ENCODE data around the gene TMEM272.

TMEM272 gene

DNA sequence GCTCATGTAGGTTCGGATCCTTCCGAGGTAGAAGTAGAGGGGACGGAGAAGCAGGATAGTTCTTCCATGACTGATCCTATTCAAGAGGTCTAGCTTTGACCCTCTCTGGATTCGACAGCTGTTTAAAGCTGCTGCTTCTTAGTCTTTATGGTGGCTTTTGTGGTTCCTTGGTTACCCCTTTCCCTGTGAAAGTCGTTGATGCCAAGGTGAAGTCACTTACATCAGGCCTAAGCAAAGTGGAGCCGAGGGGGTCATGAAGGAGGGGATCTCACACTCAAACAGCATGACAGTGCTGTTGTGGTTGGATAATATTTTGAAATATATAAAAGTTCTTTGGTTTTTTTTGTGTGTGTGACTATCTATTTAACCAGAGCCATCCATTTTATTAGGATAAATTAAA, 24.9 kb upstream of the TMEM272 start:
- Histone ChIP-seq H3K9me3 (ENCODE audit: control extremely low read depth in 1 of 5, control insufficient read depth in 4 of 5, insufficient read depth in 2 of 5, low read depth in 1 of 5, low read length in 4 of 5) (no peaks in the 10 kb centered on the region), H3K27ac (ENCODE audit: insufficient read depth in 1 of 2, low read depth in 1 of 2, low read length in 2 of 2, poor library complexity in 1 of 2, severe bottlenecking in 2 of 2) (no peak overlapping the region), H3K36me3 (ENCODE audit: control insufficient read depth in 4 of 4, insufficient read depth in 4 of 4, low read length in 3 of 4) (no peaks in the 10 kb centered on the region), H3K4me1 (ENCODE audit: control extremely low read depth in 1 of 4, control insufficient read depth in 4 of 4, insufficient read depth in 4 of 4, low read length in 3 of 4) (peaks cover 0 to 10% (median 0%) of the 10 kb centered on the region in 4 experiments), H3K4me3 (ENCODE audit: control insufficient read depth in 1 of 7, extremely low read depth in 1 of 7, insufficient read depth in 4 of 7, low read depth in 2 of 7, low read length in 6 of 7) (no peak overlapping the region), H3K27me3 (replicated peaks in 2 of 5; ENCODE audit: control insufficient read depth in 4 of 5, insufficient read depth in 5 of 5, low read length in 4 of 5) (no peaks in the 10 kb centered on the region)
- DNase-seq, result no peak
- WGBS (ENCODE audit: insufficient coverage), result 93% methylated on average over 2 of the region's 6 CpGs
- ChIA-PET POLR2A (no interaction called here), CTCF (interaction anchor here (1.3 kb wide), 2 partner anchors 15 to 23 kb away, joined by 3 to 4 read pairs; no protein-coding TSS in a partner anchor)

- no peak overlapping the region for H3K4me3 ChIP-seq (ENCODE audit: control insufficient read depth in 1 of 7, extremely low read depth in 1 of 7, insufficient read depth in 4 of 7, low read depth in 2 of 7, low read length in 6 of 7)
- H3K4me1 ChIP-seq (ENCODE audit: control extremely low read depth in 1 of 4, control insufficient read depth in 4 of 4, insufficient read depth in 4 of 4, low read length in 3 of 4), result peaks cover 2 to 20% (median 9%) of the 10 kb centered on the region in 4 experiments
- no peaks in the 10 kb centered on the region for H3K9me3 ChIP-seq (ENCODE audit: control extremely low read depth in 1 of 5, control insufficient read depth in 4 of 5, insufficient read depth in 2 of 5, low read depth in 1 of 5, low read length in 4 of 5)
- CTCF ChIA-PET, result interaction anchor here (0.8 kb wide), 1 partner anchor 26 kb away, joined by 3 read pairs; no protein-coding TSS in a partner anchor
- WGBS (ENCODE audit: insufficient coverage), result 100% methylated on average over 1 of the region's 4 CpGs
- no peaks in the 10 kb centered on the region for H3K27me3 ChIP-seq (replicated peaks in 2 of 5; ENCODE audit: control insufficient read depth in 4 of 5, insufficient read depth in 5 of 5, low read length in 4 of 5)
- H3K36me3 ChIP-seq (ENCODE audit: control insufficient read depth in 4 of 4, insufficient read depth in 4 of 4, low read length in 3 of 4), result no peaks in the 10 kb centered on the region
- no peak overlapping the region for H3K27ac ChIP-seq (ENCODE audit: insufficient read depth in 1 of 2, low read depth in 1 of 2, low read length in 2 of 2, poor library complexity in 1 of 2, severe bottlenecking in 2 of 2)
- POLR2A ChIA-PET, result interaction anchor here (0.7 kb wide), 1 partner anchor 40 kb away, joined by 3 read pairs; no protein-coding TSS in a partner anchor
- DNase-seq, result no peak
Observed at GRCh38 chr13:51867062-51867461, 22.1 kb upstream of the TMEM272 start.

DNA sequence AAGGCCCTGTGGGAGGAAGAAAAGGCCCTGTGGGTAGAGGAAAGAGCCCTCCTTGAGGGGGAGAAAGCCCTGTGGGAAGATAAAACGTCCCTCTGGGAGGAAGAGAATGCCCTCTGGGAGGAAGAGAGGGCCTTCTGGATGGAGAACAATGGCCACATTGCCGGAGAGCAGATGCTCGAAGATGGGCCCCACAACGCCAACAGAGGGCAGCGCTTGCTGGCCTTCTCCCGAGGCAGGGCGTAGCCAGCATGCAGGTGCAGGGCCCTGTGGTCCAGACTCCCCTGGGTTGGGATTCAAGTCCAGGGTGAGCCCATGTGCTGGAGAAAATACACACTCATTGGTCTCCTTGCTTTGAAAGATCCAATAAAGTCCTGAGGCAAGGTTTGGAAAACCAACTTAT, 20.9 kb upstream of the TMEM272 start:
- H3K4me3 ChIP-seq (ENCODE audit: control insufficient read depth in 1 of 7, extremely low read depth in 1 of 7, insufficient read depth in 4 of 7, low read depth in 2 of 7, low read length in 6 of 7), result no peak overlapping the region
- H3K9me3 ChIP-seq (ENCODE audit: control extremely low read depth in 1 of 5, control insufficient read depth in 4 of 5, insufficient read depth in 2 of 5, low read depth in 1 of 5, low read length in 4 of 5), result no peaks in the 10 kb centered on the region
- DNase-seq, result no peak
- no peaks in the 10 kb centered on the region for H3K27me3 ChIP-seq (replicated peaks in 2 of 5; ENCODE audit: control insufficient read depth in 4 of 5, insufficient read depth in 5 of 5, low read length in 4 of 5)
- H3K36me3 ChIP-seq (ENCODE audit: control insufficient read depth in 4 of 4, insufficient read depth in 4 of 4, low read length in 3 of 4), result no peaks in the 10 kb centered on the region
- peaks cover 2 to 20% (median 9%) of the 10 kb centered on the region in 4 experiments for H3K4me1 ChIP-seq (ENCODE audit: control extremely low read depth in 1 of 4, control insufficient read depth in 4 of 4, insufficient read depth in 4 of 4, low read length in 3 of 4)
- 95% methylated on average over 7 of the region's 7 CpGs for WGBS (ENCODE audit: insufficient coverage)
- H3K27ac ChIP-seq (ENCODE audit: insufficient read depth in 1 of 2, low read depth in 1 of 2, low read length in 2 of 2, poor library complexity in 1 of 2, severe bottlenecking in 2 of 2), result no peak overlapping the region
- CTCF ChIA-PET, result interaction anchor here (1.3 to 4.0 kb wide), 2 partner anchors 10 to 12 kb away, joined by 3 to 14 read pairs; no protein-coding TSS in a partner anchor
- POLR2A ChIA-PET, result no interaction called here

DNA sequence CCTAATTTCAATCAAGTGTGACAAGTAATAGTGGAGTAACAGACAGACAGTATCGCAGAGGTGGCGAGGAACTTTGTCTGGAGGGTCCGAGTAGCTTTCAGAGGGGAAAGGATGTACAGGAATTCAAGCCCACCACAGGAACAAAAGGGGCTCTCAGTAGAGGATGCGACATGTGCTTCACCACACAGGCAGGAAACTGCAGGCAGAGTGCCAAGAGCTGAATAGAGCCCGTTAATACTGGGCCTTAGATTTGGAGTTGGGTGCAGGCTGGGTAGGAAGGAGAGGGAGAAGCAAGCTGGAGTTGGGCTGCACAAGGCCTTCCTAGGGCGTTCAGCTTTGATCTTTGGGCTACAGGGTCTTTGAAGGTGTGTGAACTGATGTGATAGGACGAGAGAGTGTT, 18.0 kb upstream of the TMEM272 start:
- peaks cover 2 to 18% (median 9%) of the 10 kb centered on the region in 4 experiments for H3K4me1 ChIP-seq (ENCODE audit: control extremely low read depth in 1 of 4, control insufficient read depth in 4 of 4, insufficient read depth in 4 of 4, low read length in 3 of 4)
- H3K36me3 ChIP-seq (ENCODE audit: control insufficient read depth in 4 of 4, insufficient read depth in 4 of 4, low read length in 3 of 4), result no peaks in the 10 kb centered on the region
- 32% methylated on average over 7 of the region's 7 CpGs for WGBS (ENCODE audit: insufficient coverage)
- no peak overlapping the region for H3K4me3 ChIP-seq (ENCODE audit: control insufficient read depth in 1 of 7, extremely low read depth in 1 of 7, insufficient read depth in 4 of 7, low read depth in 2 of 7, low read length in 6 of 7)
- CTCF ChIA-PET, result interaction anchor here (0.8 to 5.0 kb wide), 8 partner anchors 9 to 32 kb away, joined by 3 to 24 read pairs (median 4); no protein-coding TSS in a partner anchor
- H3K27me3 ChIP-seq (replicated peaks in 2 of 5; ENCODE audit: control insufficient read depth in 4 of 5, insufficient read depth in 5 of 5, low read length in 4 of 5), result no peaks in the 10 kb centered on the region
- POLR2A ChIA-PET, result no interaction called here
- no peak overlapping the region for H3K27ac ChIP-seq (ENCODE audit: insufficient read depth in 1 of 2, low read depth in 1 of 2, low read length in 2 of 2, poor library complexity in 1 of 2, severe bottlenecking in 2 of 2)
- H3K9me3 ChIP-seq (ENCODE audit: control extremely low read depth in 1 of 5, control insufficient read depth in 4 of 5, insufficient read depth in 2 of 5, low read depth in 1 of 5, low read length in 4 of 5), result no peaks in the 10 kb centered on the region
- peak in 2 of 3 donors; percentile 60 to 62 for DNase-seq

DNA sequence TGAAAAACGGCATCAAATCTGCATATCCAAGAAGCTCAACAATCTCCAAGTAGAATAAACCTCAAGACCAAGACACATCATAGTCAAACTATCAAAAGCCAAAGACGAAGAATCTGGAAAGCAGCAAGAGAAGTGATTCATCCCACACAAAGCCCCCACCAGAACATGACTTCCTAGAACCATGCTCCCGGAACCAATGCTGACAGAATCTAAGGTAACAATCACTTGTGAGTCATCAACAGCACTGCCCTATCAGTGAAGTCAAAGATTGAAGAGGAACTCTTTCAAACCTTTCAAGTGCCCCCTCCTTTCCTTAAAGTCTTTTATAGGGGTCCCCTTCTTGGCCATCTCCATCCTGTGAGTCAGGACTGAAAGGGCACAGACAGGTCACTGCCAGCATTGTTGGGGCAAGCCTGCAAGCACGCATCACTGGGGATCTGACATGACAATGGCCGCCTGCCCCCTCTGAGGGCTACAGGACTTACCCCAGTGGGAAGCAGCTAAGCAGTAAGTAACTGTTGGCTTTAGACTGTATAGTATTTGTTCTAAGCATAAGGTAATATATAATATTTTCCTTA, 16.8 kb upstream of the TMEM272 start, which contains the start of gene CCDC70:
Gene CCDC70, plus strand, starts transcription at position 247 of the 578 bp plus-strand sequence. CDS start 3,443 bp downstream, outside the sequence.
- Histone ChIP-seq H3K9me3 (ENCODE audit: control extremely low read depth in 1 of 5, control insufficient read depth in 4 of 5, insufficient read depth in 2 of 5, low read depth in 1 of 5, low read length in 4 of 5) (no peaks in the 10 kb centered on the region), H3K27me3 (replicated peaks in 2 of 5; ENCODE audit: control insufficient read depth in 4 of 5, insufficient read depth in 5 of 5, low read length in 4 of 5) (no peaks in the 10 kb centered on the region), H3K4me3 (ENCODE audit: control insufficient read depth in 1 of 7, extremely low read depth in 1 of 7, insufficient read depth in 4 of 7, low read depth in 2 of 7, low read length in 6 of 7) (no peak within 1 kb of the TSS), H3K4me1 (ENCODE audit: control extremely low read depth in 1 of 4, control insufficient read depth in 4 of 4, insufficient read depth in 4 of 4, low read length in 3 of 4) (peaks cover 2 to 18% (median 9%) of the 10 kb centered on the region in 4 experiments), H3K27ac (ENCODE audit: insufficient read depth in 1 of 2, low read depth in 1 of 2, low read length in 2 of 2, poor library complexity in 1 of 2, severe bottlenecking in 2 of 2) (no peak within 1 kb of the TSS), H3K36me3 (ENCODE audit: control insufficient read depth in 4 of 4, insufficient read depth in 4 of 4, low read length in 3 of 4) (no peaks in the 10 kb centered on the region)
- POLR2A ChIA-PET, result no interaction called here
- DNase-seq, result peak in 1 of 3 donors; percentile 34
- CTCF ChIA-PET, result interaction anchor here (1.1 to 5.0 kb wide), 4 partner anchors 10 to 23 kb away, joined by 3 to 24 read pairs (median 4); no protein-coding TSS in a partner anchor
- 100% methylated on average over 3 of the region's 5 CpGs for WGBS (ENCODE audit: insufficient coverage)

DNA sequence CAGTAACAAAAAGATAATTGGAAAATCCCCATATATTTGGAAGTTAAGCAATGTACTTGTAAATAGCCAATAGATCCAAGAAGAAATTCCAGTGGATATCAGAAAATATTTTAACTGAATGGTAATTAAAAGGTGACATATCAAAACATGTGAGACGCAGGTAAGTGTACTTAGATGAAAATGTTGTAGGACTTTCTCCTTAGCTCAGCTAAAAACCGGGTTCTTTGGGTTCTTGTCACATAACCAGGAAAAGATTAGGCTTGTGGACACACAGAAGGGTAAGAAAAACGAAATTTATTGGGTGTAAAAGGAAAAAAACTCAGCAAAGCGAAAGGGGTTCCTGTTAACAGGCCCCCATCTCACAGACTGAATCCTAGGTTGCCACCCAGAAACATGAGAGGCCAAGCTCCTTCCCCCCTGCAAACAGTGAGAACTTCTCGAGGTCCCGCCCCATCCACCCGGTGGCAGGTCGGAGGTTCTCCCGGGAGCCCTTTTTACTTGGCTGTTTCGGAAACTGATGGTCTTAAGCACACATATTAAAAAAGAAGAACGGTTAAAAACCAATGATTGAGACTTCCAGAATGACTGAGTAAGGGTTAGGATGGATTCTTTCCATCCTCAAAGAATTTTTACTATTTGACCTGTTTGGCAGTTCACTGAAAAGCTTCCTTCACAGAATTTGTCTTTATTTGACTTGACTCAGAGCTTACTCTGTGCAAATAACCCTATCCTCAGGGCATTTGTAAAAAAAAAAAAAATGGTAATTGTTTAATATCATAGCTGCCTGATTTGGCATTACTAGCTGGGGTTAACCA, 13.7 kb upstream of the TMEM272 start:
- H3K27ac ChIP-seq (ENCODE audit: insufficient read depth in 1 of 2, low read depth in 1 of 2, low read length in 2 of 2, poor library complexity in 1 of 2, severe bottlenecking in 2 of 2), result no peak overlapping the region
- no peaks in the 10 kb centered on the region for H3K36me3 ChIP-seq (ENCODE audit: control insufficient read depth in 4 of 4, insufficient read depth in 4 of 4, low read length in 3 of 4)
- ChIA-PET CTCF (interaction anchor here (1.2 to 5.0 kb wide), 4 partner anchors 10 to 37 kb away, joined by 3 to 24 read pairs (median 4); no protein-coding TSS in a partner anchor), POLR2A (interaction anchor here (1.1 kb wide), 1 partner anchor 13 kb away, joined by 4 read pairs; no protein-coding TSS in a partner anchor)
- no peak overlapping the region for H3K4me3 ChIP-seq (ENCODE audit: control insufficient read depth in 1 of 7, extremely low read depth in 1 of 7, insufficient read depth in 4 of 7, low read depth in 2 of 7, low read length in 6 of 7)
- H3K27me3 ChIP-seq (replicated peaks in 2 of 5; ENCODE audit: control insufficient read depth in 4 of 5, insufficient read depth in 5 of 5, low read length in 4 of 5), result no peaks in the 10 kb centered on the region
- WGBS (ENCODE audit: insufficient coverage), result 100% methylated on average over 4 of the region's 11 CpGs
- no peaks in the 10 kb centered on the region for H3K9me3 ChIP-seq (ENCODE audit: control extremely low read depth in 1 of 5, control insufficient read depth in 4 of 5, insufficient read depth in 2 of 5, low read depth in 1 of 5, low read length in 4 of 5)
- H3K4me1 ChIP-seq (ENCODE audit: control extremely low read depth in 1 of 4, control insufficient read depth in 4 of 4, insufficient read depth in 4 of 4, low read length in 3 of 4), result peaks cover 2 to 21% (median 9%) of the 10 kb centered on the region in 4 experiments
- no peak for DNase-seq

Data from common myeloid progenitor, CD34-positive (primary cell).